Mammary epithelial cell (primary cell): ENCODE results near the gene TMEM9.

Experiments used
- EZH2 ChIP-seq: IDR thresholded peaks from 2 replicates; pipeline ENCODE4 v1.6.1; 2012; ENCODE audit warnings: low read length, inconsistent platforms, borderline replicate concordance
- TF ChIP-seq, protein P1 (sequence below), 2 donors: IDR thresholded peaks in 1 of 2; conservative IDR thresholded peaks in 1 of 2; 2 replicates each; pipeline ENCODE4 v1.5.1; 2011 to 2012; ENCODE audit warnings: inconsistent platforms in 2 of 2, low read length in 2 of 2, mild to moderate bottlenecking in 2 of 2, control low read depth in 1 of 2, low read depth in 1 of 2; ENCODE audit not compliant: insufficient read depth in 1 of 2; ENCODE audit errors: extremely low read depth in 1 of 2

DNA sequence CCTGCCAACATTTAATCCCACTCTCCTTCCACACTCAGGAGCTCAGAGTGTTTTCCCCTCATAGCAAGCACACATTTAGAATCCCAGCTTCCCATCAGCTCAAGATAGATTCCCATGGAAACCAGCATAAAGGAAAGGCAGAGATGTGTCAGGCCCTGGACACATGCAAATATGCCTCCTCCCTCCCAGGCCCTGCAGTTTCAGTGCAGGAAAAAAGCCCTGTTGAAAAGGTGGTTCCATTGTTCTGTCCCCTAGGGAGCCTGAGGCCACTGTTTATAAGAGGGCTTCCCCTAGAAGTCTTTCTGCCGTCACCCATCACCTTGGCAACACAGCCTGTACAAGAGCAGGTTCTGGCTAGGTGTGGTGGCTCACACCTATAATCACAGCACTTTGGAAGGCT is 45.7 kb downstream of the TMEM9 start:
- TF ChIP-seq, protein P1, sequence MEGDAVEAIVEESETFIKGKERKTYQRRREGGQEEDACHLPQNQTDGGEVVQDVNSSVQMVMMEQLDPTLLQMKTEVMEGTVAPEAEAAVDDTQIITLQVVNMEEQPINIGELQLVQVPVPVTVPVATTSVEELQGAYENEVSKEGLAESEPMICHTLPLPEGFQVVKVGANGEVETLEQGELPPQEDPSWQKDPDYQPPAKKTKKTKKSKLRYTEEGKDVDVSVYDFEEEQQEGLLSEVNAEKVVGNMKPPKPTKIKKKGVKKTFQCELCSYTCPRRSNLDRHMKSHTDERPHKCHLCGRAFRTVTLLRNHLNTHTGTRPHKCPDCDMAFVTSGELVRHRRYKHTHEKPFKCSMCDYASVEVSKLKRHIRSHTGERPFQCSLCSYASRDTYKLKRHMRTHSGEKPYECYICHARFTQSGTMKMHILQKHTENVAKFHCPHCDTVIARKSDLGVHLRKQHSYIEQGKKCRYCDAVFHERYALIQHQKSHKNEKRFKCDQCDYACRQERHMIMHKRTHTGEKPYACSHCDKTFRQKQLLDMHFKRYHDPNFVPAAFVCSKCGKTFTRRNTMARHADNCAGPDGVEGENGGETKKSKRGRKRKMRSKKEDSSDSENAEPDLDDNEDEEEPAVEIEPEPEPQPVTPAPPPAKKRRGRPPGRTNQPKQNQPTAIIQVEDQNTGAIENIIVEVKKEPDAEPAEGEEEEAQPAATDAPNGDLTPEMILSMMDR (conservative IDR thresholded peaks at IDR 0.05 in 1 of 2, IDR thresholded peaks at IDR 0.05 in 1 of 2; ENCODE audit: extremely low read depth in 1 of 2, insufficient read depth in 1 of 2, low read depth in 1 of 2, low read length in 2 of 2) = no peak
- no peak for TF ChIP-seq EZH2
